Esophagus muscularis mucosa (tissue), 4 donors: Measurements from ENCODE around the gene TNFSF18. TPM values are rescaled to one million over a fixed set of nuclear protein-coding genes. Genes with fewer than 3 reads are reported as not detected.

Source experiments
- DNase-seq: peaks from one replicate; pipeline ENCODE4 v3.0.0-alpha.2; 2017; ENCODE audit errors: extremely low spot score
- H3K27ac ChIP-seq, 4 donors: fragments of 200-600 bp; sonication (generic); replicated peaks in 1 of 4; 1 replicate in 3 of 4; 2 replicates in 1 of 4; pipeline ENCODE4 v1.5.1; 2016 to 2019; ENCODE audit warnings: mild to moderate bottlenecking in 1 of 4
- H3K27me3 ChIP-seq, 4 donors: fragments of 200-600 bp; sonication (generic); one replicate each; pipeline versions ENCODE4 v1.5.1 to v1.6.0; 2016 to 2019
- H3K36me3 ChIP-seq, 4 donors: fragments of 200-600 bp; sonication (generic); one replicate each; pipeline ENCODE4 v1.5.1; 2016 to 2019
- H3K4me1 ChIP-seq, 4 donors: fragments of 200-600 bp; sonication (generic); one replicate each; pipeline ENCODE4 v1.5.1; 2016 to 2019
- H3K4me3 ChIP-seq, 4 donors: fragments of 200-600 bp; sonication (generic); 1 replicate in 2 of 4; 2 replicates in 2 of 4; pipeline ENCODE4 v1.5.1; 2016 to 2019; ENCODE audit warnings: mild to moderate bottlenecking in 4 of 4, moderate library complexity in 1 of 4
- H3K9me3 ChIP-seq, 4 donors: fragments of 200-600 bp; sonication (generic); 1 replicate in 3 of 4; 2 replicates in 1 of 4; pipeline ENCODE4 v1.5.1; 2016 to 2019
- EP300 ChIP-seq: sonication (generic); formaldehyde crosslinking; IDR thresholded peaks from one replicate; pipeline ENCODE4 v1.6.1; 2017; ENCODE audit warnings: antibody characterized with exemption
- POLR2A ChIP-seq: fragments of 450-650 bp; IDR thresholded peaks from one replicate; pipeline ENCODE4 v1.6.1; 2017; ENCODE audit warnings: antibody characterized with exemption, moderate library complexity, mild to moderate bottlenecking, low read depth
- POLR2AphosphoS5 ChIP-seq, 2 donors: sonication (generic); formaldehyde crosslinking; IDR thresholded peaks; one replicate each; pipeline ENCODE4 v1.6.1; 2017; ENCODE audit warnings: antibody characterized with exemption in 2 of 2
- WGBS: methylation state at CpG from one replicate; pipeline ENCODE4 v1.1.5; 2018; 5-methylcytosine and 5-hydroxymethylcytosine counted together
- intact Hi-C: fragments of 100-400 bp; cut with DNase I; formaldehyde crosslinking; loops from one replicate; pipeline ENCODE4 v1.15.1; 2023
- total RNA-seq, 4 donors: library from RNA; depleted of rRNA; stranded (reverse); fragments of >200 nt; gene quantifications; one replicate each; pipeline versions ENCODE4 v1.1.0 to v1.2.1, GENCODE V29; 2016
- TF ChIP-seq, protein P1 (sequence below), 3 experiments: fragments of 200-600 bp in 2 of 3; fragments of 450-650 bp in 1 of 3; sonication (generic) in 2 of 3; IDR thresholded peaks; one replicate each; pipeline ENCODE4 v1.5.1; 2017 to 2019; ENCODE audit warnings: antibody characterized with exemption in 3 of 3, mild to moderate bottlenecking in 2 of 3, moderate library complexity in 1 of 3

Gene TNFSF18
- total RNA-seq, 4 donors from 2014 or later, result 0.17 to 0.42 TPM; not detected in 2

DNA sequence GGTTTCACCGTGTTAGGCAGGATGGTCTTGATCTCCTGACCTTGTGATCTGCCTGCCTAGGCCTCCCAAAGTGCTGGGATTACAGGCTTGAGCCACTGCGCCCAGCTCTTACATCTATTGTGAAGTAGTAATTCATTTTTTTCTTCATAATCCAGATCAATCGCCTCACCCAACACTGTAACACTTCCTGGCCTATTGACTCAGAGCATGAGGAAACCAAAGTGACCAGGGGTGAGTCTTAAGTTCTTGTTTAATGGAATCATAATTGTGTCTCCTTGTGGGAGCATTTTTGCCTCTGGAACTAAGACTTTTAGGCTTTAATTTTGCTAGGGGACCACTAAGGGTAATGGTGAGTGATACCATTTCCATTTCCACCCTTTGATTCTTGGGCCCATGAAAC lies 27.4 kb downstream of the TNFSF18 start:
- Histone ChIP-seq H3K27ac (no peak overlapping the region), H3K27me3 (no peaks in the 10 kb centered on the region), H3K4me3 (no peak overlapping the region), H3K9me3 (no peaks in the 10 kb centered on the region), H3K36me3 (no peaks in the 10 kb centered on the region), H3K4me1 (no peaks in the 10 kb centered on the region)
- WGBS, result 90% methylated on average over 3 of the region's 3 CpGs
- DNase-seq, result no peak
- intact Hi-C loops, result no loop called here
- no peak for TF ChIP-seq EP300
- no peak for TF ChIP-seq POLR2A
- no peak for TF ChIP-seq POLR2AphosphoS5 (IDR thresholded peaks at IDR 0.05)
- TF ChIP-seq, protein P1, sequence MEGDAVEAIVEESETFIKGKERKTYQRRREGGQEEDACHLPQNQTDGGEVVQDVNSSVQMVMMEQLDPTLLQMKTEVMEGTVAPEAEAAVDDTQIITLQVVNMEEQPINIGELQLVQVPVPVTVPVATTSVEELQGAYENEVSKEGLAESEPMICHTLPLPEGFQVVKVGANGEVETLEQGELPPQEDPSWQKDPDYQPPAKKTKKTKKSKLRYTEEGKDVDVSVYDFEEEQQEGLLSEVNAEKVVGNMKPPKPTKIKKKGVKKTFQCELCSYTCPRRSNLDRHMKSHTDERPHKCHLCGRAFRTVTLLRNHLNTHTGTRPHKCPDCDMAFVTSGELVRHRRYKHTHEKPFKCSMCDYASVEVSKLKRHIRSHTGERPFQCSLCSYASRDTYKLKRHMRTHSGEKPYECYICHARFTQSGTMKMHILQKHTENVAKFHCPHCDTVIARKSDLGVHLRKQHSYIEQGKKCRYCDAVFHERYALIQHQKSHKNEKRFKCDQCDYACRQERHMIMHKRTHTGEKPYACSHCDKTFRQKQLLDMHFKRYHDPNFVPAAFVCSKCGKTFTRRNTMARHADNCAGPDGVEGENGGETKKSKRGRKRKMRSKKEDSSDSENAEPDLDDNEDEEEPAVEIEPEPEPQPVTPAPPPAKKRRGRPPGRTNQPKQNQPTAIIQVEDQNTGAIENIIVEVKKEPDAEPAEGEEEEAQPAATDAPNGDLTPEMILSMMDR (IDR thresholded peaks at IDR 0.05), result no peak

DNA sequence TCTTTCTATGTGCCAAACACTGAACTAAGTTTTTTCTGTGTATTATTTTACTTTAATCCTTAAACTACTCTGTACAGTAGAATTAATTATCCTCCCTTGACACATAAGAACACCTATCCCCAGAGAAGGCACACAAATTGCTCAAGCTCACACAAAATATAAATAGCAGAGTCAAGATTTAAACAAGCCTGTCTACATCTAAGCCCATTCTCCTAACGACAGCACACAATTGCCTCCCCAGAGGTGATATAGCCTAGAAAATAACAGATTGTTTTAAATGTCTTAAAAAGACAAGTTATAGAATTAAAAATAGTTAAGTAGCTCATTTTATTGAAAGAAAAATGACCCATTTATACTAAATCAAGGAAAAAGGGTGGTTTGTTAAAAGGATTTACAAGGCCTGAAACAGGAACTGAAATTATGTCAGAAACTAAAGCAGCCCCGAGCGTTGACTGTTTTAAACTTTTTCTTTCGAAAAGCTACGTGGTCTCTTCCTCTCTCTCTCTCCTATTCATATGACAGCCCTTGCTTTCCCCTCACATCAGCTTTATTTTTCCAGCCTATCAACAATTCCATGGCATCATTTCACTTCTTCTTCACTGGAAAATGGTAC lies 30.5 kb downstream of the TNFSF18 start:
- H3K9me3 ChIP-seq, result no peaks in the 10 kb centered on the region
- no peak overlapping the region for H3K27ac ChIP-seq
- H3K36me3 ChIP-seq, result no peaks in the 10 kb centered on the region
- WGBS, result 68% methylated on average over 5 of the region's 5 CpGs
- DNase-seq, result no peak
- no peaks in the 10 kb centered on the region for H3K27me3 ChIP-seq
- no peak for TF ChIP-seq EP300
- no peak for TF ChIP-seq POLR2A
- TF ChIP-seq, protein P1 (IDR thresholded peaks at IDR 0.05), result no peak
- no peak for TF ChIP-seq POLR2AphosphoS5 (IDR thresholded peaks at IDR 0.05)
- H3K4me1 ChIP-seq, result no peaks in the 10 kb centered on the region
- H3K4me3 ChIP-seq, result no peak overlapping the region
- intact Hi-C loops, result no loop called here

DNA sequence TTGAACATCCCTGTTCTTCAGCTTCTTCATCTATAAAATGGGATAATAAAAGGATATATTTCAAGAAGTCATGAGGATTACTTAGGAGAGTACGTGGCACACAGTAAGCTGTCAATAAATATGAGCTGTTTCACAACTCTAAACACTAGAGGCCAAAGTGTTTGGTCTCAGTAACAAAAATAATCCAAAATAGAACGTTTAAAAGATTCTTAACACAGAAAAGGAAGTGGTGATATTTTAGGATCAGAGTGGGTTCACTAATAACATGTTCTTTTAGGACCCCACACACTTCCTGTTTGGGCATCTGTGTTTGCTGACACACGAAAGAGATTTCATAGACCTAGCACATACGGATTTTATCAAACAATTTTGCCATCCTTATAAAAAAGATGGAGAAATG lies 32.9 kb downstream of the TNFSF18 start:
- WGBS, result 48% methylated on average over 4 of the region's 4 CpGs
- Histone ChIP-seq H3K4me3 (no peak overlapping the region), H3K27ac (no peak overlapping the region), H3K27me3 (no peaks in the 10 kb centered on the region), H3K4me1 (no peaks in the 10 kb centered on the region), H3K36me3 (no peaks in the 10 kb centered on the region), H3K9me3 (no peaks in the 10 kb centered on the region)
- DNase-seq, result no peak
- TF ChIP-seq, protein P1 (IDR thresholded peaks at IDR 0.05), result no peak
- TF ChIP-seq POLR2A, result no peak
- intact Hi-C loops, result no loop called here

DNA sequence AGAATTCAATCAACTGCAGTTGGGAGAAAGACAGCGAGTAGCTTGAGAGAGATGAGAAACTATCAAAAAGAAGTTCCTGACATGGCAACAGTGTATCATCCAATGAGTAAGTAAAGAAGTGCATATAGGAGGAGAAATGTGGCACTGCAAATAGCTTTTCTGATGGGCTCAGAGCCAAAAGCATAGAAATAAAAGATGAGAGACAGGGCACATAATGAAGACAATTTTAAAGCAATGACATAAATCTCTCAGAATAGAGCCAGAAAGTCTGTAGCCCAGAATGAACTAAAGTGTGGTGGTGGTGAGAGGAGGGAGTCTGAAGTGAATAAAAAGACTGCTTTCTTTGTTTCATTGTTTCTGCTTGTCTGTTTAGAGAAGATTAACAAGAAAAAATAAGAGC lies 34.3 kb downstream of the TNFSF18 start:
- 87% methylated on average over 1 of the region's 1 CpG for WGBS
- H3K4me1 ChIP-seq, result no peaks in the 10 kb centered on the region
- H3K27ac ChIP-seq, result no peak overlapping the region
- TF ChIP-seq, protein P1 (IDR thresholded peaks at IDR 0.05), result no peak
- TF ChIP-seq POLR2AphosphoS5 (IDR thresholded peaks at IDR 0.05) (no peak), EP300 (no peak), POLR2A (no peak)
- H3K27me3 ChIP-seq, result no peaks in the 10 kb centered on the region
- H3K9me3 ChIP-seq, result no peaks in the 10 kb centered on the region
- H3K4me3 ChIP-seq, result no peak overlapping the region
- no peaks in the 10 kb centered on the region for H3K36me3 ChIP-seq
- no peak for DNase-seq
- intact Hi-C loops, result no loop called here

DNA sequence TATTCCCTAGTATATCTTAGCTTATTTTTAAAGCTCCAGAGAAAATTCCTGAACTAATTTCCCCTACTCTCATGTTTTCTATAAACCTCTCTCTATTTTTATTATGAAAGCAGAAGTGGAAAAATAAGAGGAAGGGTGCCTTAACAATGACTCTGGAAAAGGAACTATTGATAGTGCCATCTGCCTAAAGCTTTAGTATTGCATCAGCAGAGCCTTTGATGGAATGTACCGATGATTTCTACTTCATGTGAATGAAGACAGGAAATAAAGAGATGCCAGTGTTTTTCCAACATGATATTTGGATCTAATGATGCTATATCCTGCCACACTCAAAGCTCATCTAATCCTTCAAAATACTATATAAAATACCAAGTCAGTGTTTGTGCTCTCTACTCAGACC lies 35.1 kb downstream of the TNFSF18 start:
- Histone ChIP-seq H3K9me3 (no peaks in the 10 kb centered on the region), H3K36me3 (no peaks in the 10 kb centered on the region), H3K4me3 (no peak overlapping the region), H3K27me3 (no peaks in the 10 kb centered on the region), H3K4me1 (no peaks in the 10 kb centered on the region), H3K27ac (no peak overlapping the region)
- TF ChIP-seq POLR2AphosphoS5 (IDR thresholded peaks at IDR 0.05) (no peak), EP300 (no peak), POLR2A (no peak)
- TF ChIP-seq, protein P1 (IDR thresholded peaks at IDR 0.05), result no peak
- DNase-seq, result no peak
- intact Hi-C loops, result no loop called here
- WGBS, result 69% methylated on average over 1 of the region's 1 CpG
